Activated gamma-delta T cell (primary cell): ENCODE measurements around the gene KRT26.
"Not testable (repeated sequence)": the region's sequence is repeated elsewhere in the genome, so short reads cannot be mapped to it uniquely, and the experiment has no call there.

Experiments
- DNase-seq: peaks from one replicate; lab custom pipeline; 2025; lab: John Stamatoyannopoulos, UW
- total RNA-seq, 2 donors: gene quantifications; one replicate each; lab custom pipeline; 2026; lab: John Stamatoyannopoulos, UW

KRT26 gene
- 0 reads per million in 2 donors for total RNA-seq

GRCh38 chr17:40772101-40772500, at the start of gene KRT26:
TSS of gene KRT26 (minus strand) at chr17:40772201. CDS start at chr17:40772113, 88 bp downstream.
- no peak for DNase-seq

GRCh38 chr17:40821536-40821935, 49.5 kb upstream of the KRT26 start:
- DNase-seq = no peak

DNA sequence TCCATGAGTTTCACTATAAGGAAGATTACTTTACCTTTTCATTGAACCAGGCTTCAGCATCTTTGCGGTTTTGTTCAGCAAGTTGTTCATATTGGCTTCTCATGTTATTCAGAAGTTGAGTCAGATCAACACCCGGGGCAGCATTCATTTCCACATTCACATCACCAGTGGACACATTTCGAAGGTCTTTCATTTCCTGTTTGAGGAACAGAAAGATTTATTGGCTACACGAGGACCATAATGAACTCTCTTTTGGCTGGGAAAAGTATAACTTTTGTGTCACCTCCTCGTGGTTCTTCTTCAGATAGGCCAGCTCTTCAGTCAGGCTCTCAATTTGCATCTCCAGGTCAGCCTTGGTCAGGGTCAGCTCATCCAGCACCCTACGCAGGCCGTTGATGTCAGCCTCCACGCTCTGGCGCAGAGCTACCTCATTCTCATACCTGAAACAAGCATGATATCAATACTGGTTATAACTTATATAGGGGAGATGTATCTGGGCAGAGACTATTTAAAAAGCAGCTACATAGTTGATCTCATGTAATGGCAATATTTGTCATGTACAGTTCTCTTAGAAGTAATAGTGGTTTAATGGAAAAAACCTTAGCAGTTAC, 48.3 kb upstream of the KRT26 start:
- no peak for DNase-seq

- DNase-seq = no peak
These were observed 47.6 kb upstream of the KRT26 start for GRCh38 chr17:40819528-40820125.

DNA sequence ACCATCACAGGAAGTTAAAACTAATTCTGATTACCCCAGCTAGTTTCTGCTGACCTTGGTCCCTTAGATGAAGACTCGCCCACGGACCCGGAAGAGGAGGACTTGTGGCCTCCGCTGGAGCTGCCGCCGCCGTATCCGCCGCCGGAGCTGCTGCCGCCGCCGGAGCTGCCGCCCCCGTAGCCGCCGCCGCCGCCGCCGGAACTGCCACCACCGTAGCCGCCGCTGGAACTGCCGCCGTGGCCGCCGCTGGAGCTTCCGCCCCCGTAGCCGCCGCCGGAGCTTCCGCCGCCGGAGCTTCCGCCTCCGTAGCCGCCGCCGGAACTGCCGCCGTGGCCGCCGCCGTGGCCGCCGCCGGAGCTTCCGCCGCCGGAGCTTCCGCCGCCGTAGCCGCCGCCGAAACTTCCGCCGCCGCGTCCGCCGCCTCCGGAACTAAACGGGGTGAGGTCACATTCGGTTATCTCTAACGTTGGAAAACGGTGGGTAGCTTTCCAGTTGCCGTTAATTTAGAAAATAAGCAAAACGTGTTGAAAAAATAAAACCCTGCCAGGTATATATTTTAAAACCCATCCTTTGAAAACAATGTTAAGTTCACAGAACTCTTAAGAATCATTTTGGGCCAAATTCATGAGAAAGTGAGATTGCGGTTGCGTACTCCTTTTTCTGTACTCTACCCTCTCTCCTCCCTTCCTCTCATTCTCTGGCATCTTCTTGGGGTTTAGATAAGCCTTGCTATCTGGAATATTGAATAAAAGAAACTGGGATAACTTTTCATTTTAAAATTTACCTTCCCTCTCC, 46.9 kb upstream of the KRT26 start:
- DNase-seq = peak; percentile 79

DNA sequence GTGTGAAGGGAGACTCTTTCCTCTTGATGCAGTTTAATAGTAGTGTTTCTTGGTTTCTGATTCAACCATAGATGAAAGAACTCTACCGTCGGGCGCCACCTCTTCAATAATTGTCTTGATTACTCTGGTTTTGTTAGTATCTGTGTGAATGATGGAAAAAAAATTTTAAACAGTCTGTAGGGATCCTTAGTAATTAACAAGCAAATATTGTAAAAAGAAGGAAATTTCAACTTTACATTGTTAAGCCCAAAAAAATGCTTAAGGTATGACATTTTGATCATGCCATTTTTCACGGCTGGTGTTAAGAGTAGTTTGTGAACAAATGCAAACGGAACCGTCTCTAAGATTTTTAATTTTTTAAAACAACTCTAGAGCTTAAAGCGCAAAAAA, 46.3 kb upstream of the KRT26 start:
- no peak for DNase-seq

DNA sequence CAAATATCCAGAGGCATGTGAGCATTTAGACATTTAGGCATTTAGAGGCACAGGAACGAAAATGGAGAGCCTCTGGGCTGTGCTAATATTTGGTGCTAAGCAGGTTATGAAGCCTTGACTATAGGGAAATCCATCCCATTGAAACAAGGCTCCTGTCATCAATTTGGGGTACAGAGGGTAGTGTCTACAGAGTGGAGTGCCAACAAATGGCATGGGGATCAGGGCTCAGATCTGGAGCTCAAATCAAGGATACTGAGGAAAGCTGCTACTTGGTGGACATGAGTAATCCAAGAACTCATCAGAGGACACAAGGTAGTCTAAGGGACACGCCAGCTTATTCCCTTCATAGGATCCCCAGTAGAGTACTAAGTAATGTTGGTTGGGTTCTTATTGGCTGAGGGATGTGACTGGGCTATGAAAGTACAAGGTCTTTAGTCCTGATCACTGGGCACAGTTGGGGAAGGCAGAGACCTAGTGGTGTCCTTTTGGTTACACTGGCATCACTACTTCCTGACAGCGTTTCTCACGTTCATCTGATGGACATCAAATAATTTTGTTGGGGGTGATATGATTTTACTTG, 45.2 kb upstream of the KRT26 start:
- DNase-seq = no peak

DNA sequence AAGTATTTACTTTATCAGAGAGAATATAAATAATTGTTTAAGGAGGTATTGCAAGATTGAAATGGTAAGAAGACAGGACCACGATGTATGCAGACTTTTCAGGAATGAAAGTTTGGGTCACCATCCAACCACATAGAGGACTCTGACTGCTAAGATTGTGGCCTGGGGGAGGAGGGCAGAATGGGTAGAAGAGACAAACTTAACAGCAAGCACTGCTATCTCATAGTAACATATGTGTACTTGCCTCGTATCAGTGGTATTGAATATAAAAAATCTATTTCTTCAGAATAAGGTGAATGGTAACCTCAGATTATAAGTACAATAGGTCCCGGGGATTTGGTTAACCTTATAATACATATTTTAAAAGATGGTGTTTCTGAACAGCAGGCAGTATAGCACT, 44.6 kb upstream of the KRT26 start:
- DNase-seq = no peak

DNA sequence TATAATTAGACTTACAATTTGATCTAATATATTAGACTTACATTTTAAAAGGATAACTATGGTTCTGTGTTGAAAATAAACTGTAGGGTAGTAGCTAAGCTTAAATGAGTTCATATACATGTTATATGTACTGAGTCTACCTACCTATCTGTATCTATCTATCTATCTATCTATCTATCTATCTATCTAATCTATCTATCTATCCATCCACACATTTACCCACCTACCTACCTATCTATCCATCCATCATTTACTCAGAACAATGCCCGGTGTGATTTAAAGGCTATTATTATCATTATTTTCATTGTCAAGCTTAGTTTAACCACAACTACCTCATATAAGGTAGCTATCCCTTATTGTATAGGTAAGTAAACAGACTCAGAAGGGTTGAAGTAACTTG, 43.4 kb upstream of the KRT26 start:
- no peak for DNase-seq

- not testable (repeated sequence) for DNase-seq
These were observed 42.7 kb upstream of the KRT26 start for GRCh38 chr17:40814657-40815056.

DNA sequence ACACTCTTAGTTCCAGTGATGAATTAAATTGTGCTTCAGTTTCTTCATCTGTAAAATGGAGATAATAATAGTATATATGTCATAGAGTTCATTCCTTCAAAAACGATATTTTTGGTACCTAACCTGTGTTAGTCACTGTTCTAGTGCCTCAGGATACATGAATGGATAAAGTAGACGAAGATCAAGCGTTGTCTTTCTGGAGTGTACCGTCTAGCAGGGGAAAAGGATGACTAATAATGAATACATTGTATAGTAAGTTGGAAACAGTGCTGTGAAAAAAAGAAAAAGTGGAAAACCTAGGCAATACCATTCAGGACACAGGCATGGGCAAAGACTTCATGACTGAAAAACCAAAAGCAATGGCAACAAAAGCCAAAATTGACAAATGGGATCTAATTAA, 41.8 kb upstream of the KRT26 start:
- no peak for DNase-seq

GRCh38 chr17:40812639-40813038, 40.6 kb upstream of the KRT26 start:
- no peak for DNase-seq

GRCh38 chr17:40810494-40810893, 38.5 kb upstream of the KRT26 start:
- no peak for DNase-seq

- no peak for DNase-seq
These were observed 37.9 kb upstream of the KRT26 start for GRCh38 chr17:40809721-40810421.

- no peak for DNase-seq
These were observed 34.1 kb upstream of the KRT26 start for GRCh38 chr17:40806131-40806530.

GRCh38 chr17:40803617-40804082, 31.6 kb upstream of the KRT26 start:
- DNase-seq = no peak

- DNase-seq = no peak
These were observed 29.2 kb upstream of the KRT26 start for GRCh38 chr17:40801157-40801556.

- DNase-seq = no peak
These were observed 28.4 kb upstream of the KRT26 start for GRCh38 chr17:40800381-40800780.

DNA sequence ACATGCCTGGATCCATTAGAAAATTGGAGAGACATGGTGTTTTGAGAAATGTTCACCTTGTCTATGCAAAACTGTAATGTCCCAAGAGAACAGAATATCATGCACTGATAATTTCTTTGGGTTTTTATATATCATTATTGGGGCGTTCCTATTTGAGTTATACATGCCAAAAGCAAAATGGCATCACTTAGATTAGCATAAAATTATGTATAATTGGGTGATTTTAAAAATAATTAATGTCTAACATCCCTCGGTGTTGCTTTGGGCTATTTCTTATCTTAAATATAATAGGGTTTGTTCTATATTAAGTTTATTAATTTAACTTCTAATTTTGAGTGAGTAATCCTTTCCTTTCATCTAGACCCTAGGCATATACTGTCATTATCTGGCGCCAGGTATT, 27.9 kb upstream of the KRT26 start, which contains the start of gene KRT28:
Gene KRT28 (minus strand): TSS at position 101 of the 400 bp plus-strand sequence. CDS start 66 bp downstream, at position 35.
- DNase-seq = no peak

DNA sequence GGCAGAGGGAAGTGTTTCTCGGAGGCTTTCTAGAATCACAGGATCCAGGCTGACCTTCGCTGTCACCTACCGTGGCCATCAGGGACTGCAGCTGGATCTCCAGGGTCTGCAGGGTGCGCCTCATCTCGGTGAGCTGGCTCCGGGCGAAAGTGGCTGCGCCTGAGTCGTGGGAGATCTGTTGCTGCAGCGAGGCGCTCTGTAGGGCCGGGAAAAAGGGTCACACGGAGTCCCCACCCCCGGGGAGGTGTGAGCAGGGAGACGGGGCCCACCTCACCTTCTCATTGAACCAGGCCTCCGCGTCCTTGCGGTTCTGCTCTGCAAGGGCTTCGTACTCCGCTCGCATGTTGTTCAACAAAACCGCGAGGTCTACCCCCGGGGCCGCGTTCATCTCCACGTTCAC, 24.8 kb upstream of the KRT26 start:
- no peak for DNase-seq

DNA sequence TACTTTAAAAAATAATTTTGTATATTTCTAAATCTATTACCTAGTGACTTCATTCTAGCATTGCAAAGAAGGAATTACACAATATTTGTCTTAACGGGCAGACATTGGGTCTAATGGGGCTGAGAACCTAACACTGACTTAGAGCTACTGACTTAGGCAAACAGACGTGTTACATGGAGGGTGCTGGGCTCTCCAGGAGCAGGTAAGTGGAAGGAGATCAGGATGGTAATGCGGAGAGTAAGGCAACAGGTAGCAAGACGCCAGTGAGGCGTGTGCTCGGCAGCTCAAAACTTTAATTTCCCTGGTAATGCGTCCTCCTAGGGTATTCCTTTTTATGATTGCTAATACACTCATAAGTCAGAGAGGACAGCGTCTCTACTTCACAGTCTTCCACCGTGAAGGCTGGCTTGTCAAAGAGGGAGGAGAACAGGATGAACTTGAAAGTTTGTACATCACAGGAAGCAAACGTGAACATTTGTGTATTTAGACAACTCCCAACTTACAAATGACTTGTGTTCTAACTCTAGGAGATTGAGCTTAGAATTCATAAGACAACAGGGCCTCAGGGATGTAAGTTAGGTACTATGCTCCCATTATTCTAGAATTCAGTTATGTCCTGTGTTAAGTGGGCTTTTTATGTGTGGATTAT, 23.1 kb upstream of the KRT26 start:
- DNase-seq = no peak
